Neural crest cell (in vitro differentiated cells): ENCODE data around the gene MYOM1. TPM values are rescaled to one million over a fixed set of nuclear protein-coding genes. Genes with fewer than 3 reads are reported as not detected.

Experiments used
- DNase-seq: peaks from one replicate; pipeline ENCODE4 v3.0.0; 2021; ENCODE audit warnings: low read depth, mixed read lengths, low spot score
- H3K27ac Mint-ChIP-seq: one replicate; pipeline ENCODE4 v1.8.0; 2021; ENCODE audit warnings: mild to moderate bottlenecking, mixed read lengths; ENCODE audit not compliant: unreplicated experiment
- H3K27me3 Mint-ChIP-seq: 2 replicates; pipeline ENCODE4 v1.8.0; 2021; ENCODE audit warnings: low read depth, mild to moderate bottlenecking, mixed read lengths
- H3K36me3 Mint-ChIP-seq: 2 replicates; pipeline ENCODE4 v1.8.0; 2021; ENCODE audit warnings: low read depth, mild to moderate bottlenecking, mixed read lengths
- H3K4me1 Mint-ChIP-seq: 2 replicates; pipeline ENCODE4 v1.8.0; 2021; ENCODE audit warnings: mixed read lengths
- H3K4me3 Mint-ChIP-seq: one replicate; pipeline ENCODE4 v1.8.0; 2021; ENCODE audit warnings: mild to moderate bottlenecking, mixed read lengths
- H3K9me3 Mint-ChIP-seq: 2 replicates; pipeline ENCODE4 v1.8.0; 2021; ENCODE audit warnings: mixed read lengths
- total RNA-seq: library from RNA; stranded (reverse); gene quantifications from 2 replicates; pipeline ENCODE4 v1.2.1, GENCODE V29; 2021
- TF ChIP-seq, protein P1 (sequence below): fragments of 200-600 bp; sonication (generic); conservative IDR thresholded peaks from 2 replicates; pipeline ENCODE4 v1.5.0; 2021; ENCODE audit warnings: antibody characterized with exemption, mild to moderate bottlenecking

The MYOM1 gene
- total RNA-seq, 1 donor from 2014 or later, result 0.89 TPM

DNA sequence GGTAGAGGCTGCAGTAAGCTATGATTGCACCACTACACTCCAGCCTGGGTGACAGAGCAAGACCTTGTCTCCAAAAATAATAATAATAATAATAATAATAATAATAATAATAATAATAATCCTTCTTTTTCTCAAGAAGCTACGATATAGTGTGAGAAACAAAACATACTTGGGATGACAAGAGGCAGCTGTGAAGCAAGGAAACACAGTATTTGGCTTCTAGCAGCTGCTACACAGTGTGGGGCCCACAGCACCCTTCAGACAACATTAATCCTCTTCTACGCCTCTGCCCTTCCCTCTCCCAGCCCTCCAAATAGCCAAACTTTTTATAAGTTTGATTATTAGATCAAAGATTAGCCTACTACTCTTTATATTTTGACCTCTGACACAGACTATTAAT is 62.2 kb downstream of the MYOM1 start:
- DNase-seq, result no peak
- Mint-ChIP-seq H3K27ac (no peak overlapping the region), H3K4me1 (peaks cover 5% of the 10 kb centered on the region), H3K27me3 (no peaks in the 10 kb centered on the region), H3K4me3 (no peak overlapping the region), H3K36me3 (no peaks in the 10 kb centered on the region), H3K9me3 (no peaks in the 10 kb centered on the region)
- TF ChIP-seq, protein P1, sequence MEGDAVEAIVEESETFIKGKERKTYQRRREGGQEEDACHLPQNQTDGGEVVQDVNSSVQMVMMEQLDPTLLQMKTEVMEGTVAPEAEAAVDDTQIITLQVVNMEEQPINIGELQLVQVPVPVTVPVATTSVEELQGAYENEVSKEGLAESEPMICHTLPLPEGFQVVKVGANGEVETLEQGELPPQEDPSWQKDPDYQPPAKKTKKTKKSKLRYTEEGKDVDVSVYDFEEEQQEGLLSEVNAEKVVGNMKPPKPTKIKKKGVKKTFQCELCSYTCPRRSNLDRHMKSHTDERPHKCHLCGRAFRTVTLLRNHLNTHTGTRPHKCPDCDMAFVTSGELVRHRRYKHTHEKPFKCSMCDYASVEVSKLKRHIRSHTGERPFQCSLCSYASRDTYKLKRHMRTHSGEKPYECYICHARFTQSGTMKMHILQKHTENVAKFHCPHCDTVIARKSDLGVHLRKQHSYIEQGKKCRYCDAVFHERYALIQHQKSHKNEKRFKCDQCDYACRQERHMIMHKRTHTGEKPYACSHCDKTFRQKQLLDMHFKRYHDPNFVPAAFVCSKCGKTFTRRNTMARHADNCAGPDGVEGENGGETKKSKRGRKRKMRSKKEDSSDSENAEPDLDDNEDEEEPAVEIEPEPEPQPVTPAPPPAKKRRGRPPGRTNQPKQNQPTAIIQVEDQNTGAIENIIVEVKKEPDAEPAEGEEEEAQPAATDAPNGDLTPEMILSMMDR, result no peak

DNA sequence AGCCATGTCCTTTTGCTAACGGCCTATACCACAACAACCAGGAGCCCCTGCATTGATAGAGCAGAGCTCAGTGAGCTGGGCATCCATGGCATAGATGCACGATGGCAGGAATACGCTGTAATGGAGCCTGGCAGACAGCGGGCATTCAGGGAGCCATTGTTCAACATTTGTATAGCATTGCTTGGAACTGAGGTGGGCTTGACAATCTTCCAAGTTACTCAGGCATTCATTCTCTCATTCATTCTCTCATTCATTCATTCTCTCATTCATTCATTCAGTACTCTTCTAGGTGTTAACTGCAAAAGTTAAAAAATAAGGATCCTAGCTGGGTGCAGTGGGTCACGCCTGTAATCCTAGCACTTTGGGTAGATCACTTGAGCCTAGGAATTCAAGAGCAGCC is 62.7 kb downstream of the MYOM1 start:
- no peaks in the 10 kb centered on the region for H3K9me3 Mint-ChIP-seq
- H3K27ac Mint-ChIP-seq, result no peak overlapping the region
- peaks cover 5% of the 10 kb centered on the region for H3K4me1 Mint-ChIP-seq
- TF ChIP-seq, protein P1, result no peak
- no peaks in the 10 kb centered on the region for H3K27me3 Mint-ChIP-seq
- H3K36me3 Mint-ChIP-seq, result no peaks in the 10 kb centered on the region
- H3K4me3 Mint-ChIP-seq, result no peak overlapping the region
- no peak for DNase-seq

DNA sequence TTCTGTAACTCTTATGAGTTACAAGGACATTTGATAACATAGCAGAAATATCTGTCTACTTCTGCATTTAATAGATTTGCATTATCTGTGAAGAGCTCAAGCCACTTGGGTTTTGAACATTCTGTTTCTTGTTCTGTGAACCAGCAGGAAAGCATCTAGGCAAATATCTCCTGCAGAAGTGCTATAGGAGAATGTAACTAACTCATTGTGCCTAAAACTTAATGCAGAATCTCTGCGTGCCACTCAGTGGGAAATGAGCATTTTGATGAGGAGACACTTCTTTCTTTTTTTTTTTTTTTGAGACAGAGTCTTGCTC is 63.5 kb downstream of the MYOM1 start:
- no peak for DNase-seq
- Mint-ChIP-seq H3K36me3 (no peaks in the 10 kb centered on the region), H3K27ac (no peak overlapping the region), H3K4me3 (no peak overlapping the region), H3K9me3 (no peaks in the 10 kb centered on the region), H3K4me1 (peaks cover 5% of the 10 kb centered on the region), H3K27me3 (no peaks in the 10 kb centered on the region)
- TF ChIP-seq, protein P1, result no peak

DNA sequence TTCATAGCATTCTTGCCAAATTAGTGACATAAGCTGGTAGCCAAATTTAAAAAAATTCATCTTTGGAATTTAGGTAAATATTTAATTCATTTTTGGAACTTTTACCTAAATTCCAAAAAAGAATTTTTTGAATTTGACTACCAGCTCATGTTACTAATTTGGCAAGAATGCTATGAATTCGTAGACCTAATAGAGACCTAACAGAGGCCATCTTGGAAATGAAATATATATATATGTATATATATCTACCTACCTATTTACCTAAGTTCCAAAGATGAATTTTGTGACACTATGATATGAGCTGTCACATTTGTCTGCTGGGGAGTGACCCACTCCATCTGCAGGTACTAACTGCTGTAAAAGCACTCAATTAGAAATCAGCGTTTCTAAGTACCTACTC is 65.6 kb downstream of the MYOM1 start:
- no peaks in the 10 kb centered on the region for H3K36me3 Mint-ChIP-seq
- H3K9me3 Mint-ChIP-seq, result no peaks in the 10 kb centered on the region
- no peaks in the 10 kb centered on the region for H3K27me3 Mint-ChIP-seq
- no peak overlapping the region for H3K4me3 Mint-ChIP-seq
- H3K27ac Mint-ChIP-seq, result no peak overlapping the region
- no peak for DNase-seq
- TF ChIP-seq, protein P1, result no peak
- peaks cover 5% of the 10 kb centered on the region for H3K4me1 Mint-ChIP-seq

DNA sequence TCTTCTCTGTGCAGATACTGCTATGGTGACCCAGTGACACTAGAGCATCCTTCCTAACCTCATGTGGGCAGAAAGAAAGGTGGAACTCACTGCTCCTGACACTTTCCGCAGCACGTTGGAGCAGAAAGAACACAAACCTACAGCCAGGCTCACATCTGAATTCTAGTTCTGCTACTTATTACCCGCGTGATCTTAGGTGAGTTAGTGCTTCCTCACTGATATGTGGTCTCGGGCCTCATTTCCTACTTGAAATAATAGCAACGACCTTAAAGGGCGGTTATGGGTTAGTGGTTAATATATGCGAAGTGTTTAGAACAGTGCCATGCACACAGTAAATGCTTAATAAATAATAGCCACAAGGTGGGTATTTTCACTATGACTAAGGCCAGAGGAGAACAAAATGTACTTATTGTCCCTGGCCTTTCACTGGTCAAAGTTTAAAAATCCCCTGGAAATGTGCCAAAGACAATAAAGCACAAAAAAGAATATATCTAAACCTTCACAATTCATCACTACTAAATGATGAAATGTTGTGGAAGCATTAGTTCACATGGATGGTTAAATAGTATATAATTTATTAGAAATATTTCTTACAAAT is 66.6 kb downstream of the MYOM1 start:
- H3K4me3 Mint-ChIP-seq, result no peak overlapping the region
- H3K27ac Mint-ChIP-seq, result no peak overlapping the region
- H3K9me3 Mint-ChIP-seq, result peaks cover 4% of the 10 kb centered on the region
- peaks cover 5% of the 10 kb centered on the region for H3K4me1 Mint-ChIP-seq
- no peak for DNase-seq
- TF ChIP-seq, protein P1, result no peak
- no peaks in the 10 kb centered on the region for H3K27me3 Mint-ChIP-seq
- no peaks in the 10 kb centered on the region for H3K36me3 Mint-ChIP-seq

DNA sequence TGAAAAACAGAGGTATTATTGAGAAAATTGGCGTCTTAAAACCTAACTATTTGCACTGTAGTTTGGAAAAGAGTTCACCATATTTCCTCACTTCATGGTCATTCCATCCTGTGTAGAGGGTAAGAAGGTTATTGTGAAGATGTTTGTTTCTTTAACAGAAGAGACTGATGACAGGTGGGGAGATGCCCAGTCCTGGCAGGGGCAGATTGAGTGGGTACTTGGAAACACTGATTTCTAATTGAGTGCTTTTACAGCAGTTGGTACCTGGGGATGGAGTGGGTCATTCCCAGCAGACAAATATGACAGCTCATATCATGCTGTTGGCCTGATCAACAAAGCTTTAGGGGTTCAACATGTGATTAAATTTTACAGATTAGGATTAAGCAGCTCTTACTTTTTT is 67.5 kb downstream of the MYOM1 start:
- Mint-ChIP-seq H3K9me3 (peaks cover 5% of the 10 kb centered on the region), H3K4me1 (peaks cover 5% of the 10 kb centered on the region), H3K27me3 (no peaks in the 10 kb centered on the region), H3K36me3 (no peaks in the 10 kb centered on the region), H3K4me3 (no peak overlapping the region), H3K27ac (no peak overlapping the region)
- TF ChIP-seq, protein P1, result no peak
- no peak for DNase-seq
